NCI-H1694 treated with DMSO at 0.1 percent for 48 hours (cell line): Measurements from ENCODE around the gene SYT12.
"Not testable (repeated sequence)": the region's sequence is repeated elsewhere in the genome, so short reads cannot be mapped to it uniquely, and the experiment has no call there.

Source experiments
- DNase-seq: peaks from one replicate; lab custom pipeline; 2025; lab: John Stamatoyannopoulos, UW

SYT12 gene

GRCh38 chr11:67022961-67023956, at the start of gene SYT12:
SYT12 (plus strand) TSS chr11:67023134; CDS start chr11:67030145, 7,011 bp downstream.
- no peak for DNase-seq

DNA sequence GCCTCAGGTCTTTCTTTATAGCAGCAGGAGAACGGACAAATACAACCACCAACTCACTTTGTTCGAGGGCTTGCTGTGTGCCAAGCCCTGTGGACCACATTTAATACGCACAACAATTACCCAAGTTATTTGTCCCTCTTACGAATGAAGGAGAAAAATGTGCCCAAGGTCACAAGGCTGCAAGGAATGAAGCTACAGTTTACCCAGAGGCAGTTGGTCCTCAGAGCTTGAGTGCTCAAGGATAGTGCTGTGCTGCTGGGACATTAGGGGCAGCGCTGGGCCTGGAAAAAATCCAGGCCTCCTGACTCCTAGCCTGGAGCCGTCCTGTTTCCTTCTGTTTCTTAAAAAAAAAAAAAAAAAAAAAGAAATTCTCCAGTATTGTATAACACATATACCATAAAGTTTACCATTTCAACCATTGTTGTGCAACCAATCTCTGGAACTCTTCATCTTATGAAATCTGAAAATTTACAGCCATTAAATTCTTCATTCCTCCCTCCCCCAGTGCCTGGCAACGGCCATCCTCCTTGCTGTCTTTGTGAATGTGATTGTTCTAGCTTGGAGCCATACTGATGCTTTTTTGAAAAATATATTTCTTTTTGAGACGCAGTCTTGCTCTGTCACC, 48.9 kb upstream of the SYT12 start:
- no peak for DNase-seq

- no peak for DNase-seq
Measured at GRCh38 chr11:66974724-66975404, 48.1 kb upstream of the SYT12 start, which contains the start of gene C11orf86. C11orf86 (plus strand) TSS chr11:66975304; CDS start chr11:66975363, 59 bp downstream.

GRCh38 chr11:66975405-66976027, 47.4 kb upstream of the SYT12 start:
- DNase-seq = no peak

DNA sequence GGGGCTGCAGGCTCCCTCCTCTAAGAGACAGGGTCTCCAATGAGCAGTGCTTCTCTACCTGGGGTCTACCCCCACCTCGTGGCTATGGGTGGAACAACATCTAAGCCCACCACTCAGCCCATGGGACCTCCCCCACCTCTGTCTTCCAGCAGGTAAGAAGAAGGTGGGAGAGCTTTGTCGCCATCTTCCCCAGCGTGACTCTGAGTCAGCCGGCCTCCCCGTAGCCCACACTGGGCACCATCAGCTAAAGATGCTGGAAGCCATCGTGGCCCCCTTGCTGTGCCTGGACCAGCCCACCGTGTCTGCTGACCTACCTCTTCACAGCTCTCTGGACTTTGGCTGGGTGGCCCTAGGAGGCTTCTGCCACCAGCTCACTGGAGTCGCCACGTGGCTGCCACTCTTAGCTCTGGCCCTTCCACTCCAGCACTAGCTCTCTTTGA, 46.9 kb upstream of the SYT12 start:
- no peak for DNase-seq

- no peak for DNase-seq
Measured at GRCh38 chr11:66976925-66977324, 46.0 kb upstream of the SYT12 start.

GRCh38 chr11:66978229-66978628, 44.7 kb upstream of the SYT12 start:
- DNase-seq = no peak

DNA sequence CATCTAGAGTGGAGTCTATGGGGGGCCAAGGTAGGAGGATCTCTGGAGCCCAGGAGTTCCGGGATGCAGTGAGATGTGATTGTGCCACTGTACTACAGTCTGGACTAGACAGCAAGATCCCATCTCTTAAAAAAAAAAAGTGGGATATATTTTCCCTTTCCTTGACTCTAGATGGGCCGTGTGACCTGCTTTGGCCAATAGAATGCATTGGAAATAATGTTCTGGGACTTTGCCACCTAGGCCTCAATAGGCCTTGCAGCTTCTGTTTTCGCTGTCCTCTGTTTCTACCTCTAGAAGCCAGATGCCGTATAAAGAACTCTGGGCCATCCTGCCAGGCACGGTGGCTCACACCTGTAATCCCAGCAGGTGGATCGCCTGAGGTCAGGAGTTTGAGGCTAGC, 44.2 kb upstream of the SYT12 start:
- DNase-seq = no peak

DNA sequence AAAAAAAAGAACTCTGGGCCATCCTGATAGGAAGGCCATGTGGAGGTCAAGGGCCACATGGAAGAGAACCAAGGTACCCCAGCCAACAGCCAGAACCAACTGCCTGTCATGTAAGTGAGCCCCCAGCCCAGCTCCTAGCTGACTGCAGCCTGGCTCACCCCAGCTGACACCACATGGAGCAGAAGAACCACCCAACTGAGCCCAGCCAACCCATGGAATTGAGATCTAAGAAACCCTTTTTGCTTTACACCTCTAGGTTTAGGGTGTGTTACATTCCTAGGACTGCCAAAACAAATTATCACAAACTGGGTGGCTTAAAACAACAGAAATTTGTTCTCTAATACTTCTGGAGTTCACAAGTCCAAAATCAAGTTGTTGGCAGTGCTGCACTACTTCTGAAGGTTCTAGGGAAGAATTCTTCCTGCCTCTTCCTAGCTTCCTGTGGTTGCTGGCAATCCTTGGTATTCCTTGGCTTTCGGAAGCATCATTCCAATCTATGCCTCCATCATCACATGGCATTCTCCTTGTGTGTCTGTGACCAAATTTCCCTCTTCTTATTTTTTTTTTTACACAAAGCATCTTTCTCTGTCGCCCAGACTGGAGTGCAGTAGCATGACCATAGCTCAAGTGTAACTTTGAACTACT, 43.5 kb upstream of the SYT12 start:
- DNase-seq = no peak

DNA sequence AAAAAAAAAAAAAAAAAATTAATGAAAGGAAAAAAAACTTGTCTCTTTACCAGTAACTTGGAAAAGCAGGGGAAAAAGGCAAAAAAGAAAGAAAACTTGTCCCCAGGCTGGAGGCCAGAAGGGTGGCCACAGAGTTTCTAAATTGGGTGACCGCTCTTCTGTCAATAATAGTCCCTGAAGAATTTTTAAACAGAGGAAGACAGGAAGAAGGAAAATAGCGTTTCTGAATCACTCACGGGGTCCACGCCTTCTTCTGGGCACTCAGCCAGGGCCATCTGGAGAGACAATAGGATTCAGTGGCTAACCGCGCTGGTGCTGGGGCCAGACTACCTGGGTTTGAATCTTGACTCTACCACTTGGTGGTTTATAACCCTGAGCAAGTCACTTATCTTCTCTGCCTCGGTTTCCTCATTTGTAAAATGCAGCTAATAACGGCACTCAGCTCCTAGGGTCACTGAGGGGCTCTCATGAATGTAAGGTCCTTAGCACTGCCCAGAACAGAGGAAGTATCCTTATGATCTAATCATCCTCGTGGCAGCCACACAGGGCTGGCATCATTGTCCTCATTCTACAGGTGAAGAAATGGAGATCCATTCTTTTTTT, 40.9 kb upstream of the SYT12 start:
- peak; percentile 64 for DNase-seq

- no peak for DNase-seq
Measured at GRCh38 chr11:66983275-66983924, 39.5 kb upstream of the SYT12 start.

DNA sequence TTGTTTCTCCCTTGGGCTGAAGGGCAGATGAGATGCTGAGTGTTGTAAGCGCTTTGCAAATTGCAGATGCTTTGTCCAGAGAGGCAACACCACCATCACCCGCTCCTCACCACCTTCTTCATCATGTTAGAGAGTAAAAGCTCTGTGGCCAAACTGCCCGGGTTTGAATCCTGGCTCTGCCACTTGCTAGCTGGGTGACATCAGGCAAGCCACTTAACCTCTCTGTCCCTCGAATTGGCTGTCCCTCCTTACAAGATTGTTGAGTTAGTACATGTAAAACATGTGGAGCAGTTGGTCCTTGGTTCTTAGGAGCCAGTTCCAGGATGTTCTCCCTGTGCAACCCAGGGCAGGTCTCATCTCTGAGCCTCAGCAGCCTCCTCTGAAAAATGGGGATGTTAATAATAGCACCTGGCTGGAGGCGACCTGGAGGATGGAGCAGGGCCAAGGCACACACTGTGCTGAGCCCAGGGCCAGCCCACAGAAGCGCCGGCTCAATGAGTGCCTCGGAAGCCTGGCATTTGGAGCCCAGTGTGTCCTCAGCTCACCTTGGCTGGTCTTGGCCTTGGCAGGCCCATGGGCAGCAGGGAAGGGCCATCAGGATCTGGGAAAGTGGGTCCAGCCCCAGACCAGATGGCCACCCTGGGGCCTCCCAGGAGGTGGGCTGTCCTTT, 37.3 kb upstream of the SYT12 start:
- DNase-seq = no peak

- DNase-seq = no peak
Measured at GRCh38 chr11:66986178-66986545, 36.8 kb upstream of the SYT12 start.

DNA sequence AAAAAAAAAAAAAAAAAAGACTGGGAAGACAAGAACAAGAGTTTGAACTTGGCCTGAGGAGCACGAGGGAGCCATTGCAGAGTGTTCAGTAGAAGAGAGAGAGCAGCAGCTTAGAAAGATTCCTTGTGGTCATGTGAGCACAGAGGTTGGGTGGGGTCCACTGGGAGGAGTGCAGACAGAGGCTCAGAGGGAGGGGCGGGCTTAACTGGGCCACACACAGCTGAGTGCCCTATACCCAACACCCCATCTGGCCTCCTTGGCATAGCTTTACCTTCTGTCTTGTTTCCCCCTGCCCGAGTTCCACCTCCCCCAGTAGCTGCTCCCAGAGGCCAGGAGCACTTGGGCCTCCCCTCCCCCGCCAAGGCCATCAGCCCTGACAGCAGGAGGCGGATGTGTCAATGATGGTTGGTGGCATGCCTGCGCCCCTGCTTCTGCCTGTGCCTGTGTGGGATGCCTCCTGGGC, 35.7 kb upstream of the SYT12 start:
- peak; percentile 15 for DNase-seq

DNA sequence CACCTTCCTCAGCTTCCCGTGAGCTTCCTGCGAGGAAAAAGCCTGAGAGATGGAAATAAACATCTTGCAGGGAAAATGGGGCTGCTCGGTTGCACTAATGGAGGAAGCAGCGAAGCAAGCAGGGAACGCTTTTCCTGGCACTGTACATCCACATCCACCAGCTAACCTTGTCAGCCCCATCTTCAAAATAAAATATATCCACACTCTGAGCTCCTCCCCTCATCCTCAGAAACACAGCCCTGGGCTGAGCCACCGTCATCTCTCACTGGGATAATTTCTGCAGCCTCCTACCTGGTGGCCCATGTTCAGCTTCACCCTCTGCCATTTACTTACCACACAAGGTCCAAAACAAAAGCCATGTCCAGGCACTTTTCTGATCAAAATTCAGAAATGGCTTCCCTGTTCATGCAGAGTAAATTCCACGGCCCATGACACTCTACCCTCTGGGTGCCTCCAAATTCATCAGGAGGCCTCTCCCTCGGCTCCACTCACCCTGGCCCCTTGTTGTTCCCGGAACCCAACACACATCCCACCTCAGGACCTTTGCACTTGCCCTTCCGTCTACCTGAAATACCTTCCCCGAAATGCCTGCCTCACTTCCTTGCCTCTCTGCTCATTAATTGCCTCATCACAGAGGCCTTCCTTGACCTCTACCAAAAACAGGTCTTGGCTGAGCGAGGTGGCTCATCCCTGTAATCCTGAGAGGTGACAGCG, 34.9 kb upstream of the SYT12 start:
- DNase-seq = no peak

GRCh38 chr11:66988741-66989140, 34.2 kb upstream of the SYT12 start:
- DNase-seq = not testable (repeated sequence)

DNA sequence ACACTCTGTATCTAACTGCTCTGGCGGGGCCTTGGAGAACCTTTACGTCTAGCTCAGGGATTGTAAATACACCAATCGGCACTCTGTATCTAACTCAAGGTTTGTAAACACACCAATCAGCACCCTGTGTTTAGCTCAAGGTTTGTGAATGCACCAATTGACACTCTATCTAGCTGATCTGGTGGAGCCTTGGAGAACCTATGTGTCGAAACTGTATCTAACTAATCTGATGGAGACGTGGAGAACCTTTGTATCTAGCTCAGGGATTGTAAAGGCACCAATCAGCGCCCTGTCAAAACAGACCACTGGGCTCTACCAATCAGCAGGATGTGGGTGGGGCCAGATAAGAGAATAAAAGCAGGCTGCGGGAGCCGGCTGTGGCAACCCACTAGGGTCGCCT, 33.6 kb upstream of the SYT12 start:
- not testable (repeated sequence) for DNase-seq

- DNase-seq = no peak
Measured at GRCh38 chr11:66992041-66992440, 30.9 kb upstream of the SYT12 start.

DNA sequence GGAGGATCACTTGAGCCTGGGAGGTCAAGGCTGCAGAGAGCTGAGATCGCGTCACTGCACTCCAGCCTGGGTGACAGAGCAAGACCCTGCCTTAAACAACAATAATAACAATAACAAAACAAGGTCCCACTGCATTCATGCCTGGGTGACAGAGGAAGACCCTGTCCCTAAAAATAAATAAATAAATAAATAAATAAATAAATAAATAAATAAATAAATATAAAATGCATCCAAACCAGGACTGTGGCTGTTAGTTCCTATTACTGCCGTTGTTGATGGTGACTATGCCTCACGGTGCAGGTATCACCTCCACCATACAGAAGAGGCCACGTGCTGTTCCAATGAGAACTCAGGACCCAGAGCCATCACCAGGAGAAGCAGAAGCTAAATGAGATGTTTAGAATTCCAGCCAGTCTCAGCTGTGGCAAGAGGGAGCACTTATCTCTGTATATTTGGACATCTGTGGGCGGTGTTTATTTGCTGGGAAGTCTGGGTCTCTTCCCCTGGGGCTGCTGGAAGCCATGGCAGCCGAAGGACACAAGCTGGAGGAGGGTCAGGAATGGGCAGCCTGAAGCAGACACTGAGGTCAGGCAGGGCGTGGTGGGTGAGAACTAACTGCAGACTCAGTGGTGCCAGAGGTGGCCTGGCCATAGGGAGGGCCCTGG, 26.2 kb upstream of the SYT12 start:
- no peak for DNase-seq
